HepG2 (cell line): ENCODE measurements around the gene KAT14. TPM values are rescaled to one million over a fixed set of nuclear protein-coding genes. Genes with fewer than 3 reads are reported as not detected.

Experiments
- CBX5 ChIP-seq: sonication (generic); formaldehyde crosslinking; IDR thresholded peaks from 2 replicates; pipeline ENCODE4 v1.4.0; 2020; ENCODE audit warnings: missing genetic modification reagents, borderline replicate concordance
- KLF11 ChIP-seq: IDR thresholded peaks from 2 replicates; pipeline ENCODE4 v1.6.1; 2016; ENCODE audit warnings: missing compliant biosample characterization
- NCOA2 ChIP-seq: sonication (generic); formaldehyde crosslinking; IDR thresholded peaks from 2 replicates; pipeline ENCODE4 v1.8.0; 2022; ENCODE audit warnings: inconsistent platforms
- PRMT3 ChIP-seq: sonication (generic); formaldehyde crosslinking; IDR thresholded peaks from 2 replicates; pipeline ENCODE4 v1.8.1; 2022; ENCODE audit warnings: low read depth, mild to moderate bottlenecking, moderate library complexity, missing genetic modification reagents, borderline replicate concordance
- SIX1 ChIP-seq: sonication (generic); formaldehyde crosslinking; IDR thresholded peaks from 2 replicates; pipeline ENCODE4 v1.4.0; 2020; ENCODE audit warnings: missing genetic modification reagents, borderline replicate concordance
- SYNCRIP ChIP-seq: fragments of 200-400 bp; formaldehyde crosslinking; IDR thresholded peaks from 2 replicates; pipeline ENCODE4 v1.6.1; 2018; ENCODE audit warnings: mild to moderate bottlenecking, low read depth, low read length; ENCODE audit not compliant: insufficient read depth
- ZNF550 ChIP-seq: sonication (generic); formaldehyde crosslinking; IDR thresholded peaks from 2 replicates; pipeline ENCODE4 v1.4.0; 2020; ENCODE audit warnings: mild to moderate bottlenecking, missing genetic modification reagents, borderline replicate concordance
- polyA plus RNA-seq, 8 experiments: library from polyadenylated mRNA; depleted of rRNA in 3 of 8; stranded (reverse) in 7 of 8; unstranded in 1 of 8; fragments of >200 nt; fragmentation: Illumina TruSeq in 4 of 8; extraction: Trizol in 4 of 8; gene quantifications; 2 replicates each; pipeline versions ENCODE4 v1.2.1 to v1.2.3, GENCODE V29; 2011 to 2016; ENCODE audit warnings: low read depth in 4 of 8, missing spikeins in 1 of 8, mixed read lengths in 1 of 8; ENCODE audit not compliant: insufficient read depth in 1 of 8
- total RNA-seq, 5 experiments: library from RNA; depleted of rRNA; stranded (reverse); fragments of >200 nt; fragmentation: Illumina TruSeq; extraction: Trizol; gene quantifications; 2 replicates each; pipeline ENCODE4 v1.2.3, GENCODE V29; 2016; ENCODE audit warnings: low read depth in 1 of 5
- TF ChIP-seq, protein P1 (sequence below): sonication (generic); formaldehyde crosslinking; IDR thresholded peaks from 2 replicates; pipeline ENCODE4 v1.9.0; 2021; ENCODE audit warnings: missing genetic modification reagents, borderline replicate concordance
- TF ChIP-seq, protein P2 (sequence below): sonication (generic); formaldehyde crosslinking; IDR thresholded peaks from 2 replicates; pipeline ENCODE4 v1.8.1; 2022; ENCODE audit warnings: low read depth, mild to moderate bottlenecking, missing genetic modification reagents
- TF ChIP-seq, protein P3 (sequence below): IDR thresholded peaks from 2 replicates; pipeline ENCODE4 v1.6.1; 2018; ENCODE audit warnings: missing genetic modification reagents, mild to moderate bottlenecking, missing compliant biosample characterization
- TF ChIP-seq, protein P4 (sequence below): sonication (generic); formaldehyde crosslinking; IDR thresholded peaks from 2 replicates; pipeline ENCODE4 v1.9.0; 2021; ENCODE audit warnings: mild to moderate bottlenecking, missing genetic modification reagents
- TF ChIP-seq, protein P5 (sequence below): sonication (generic); formaldehyde crosslinking; IDR thresholded peaks from 2 replicates; pipeline ENCODE4 v1.4.0; 2020; ENCODE audit warnings: mild to moderate bottlenecking, missing genetic modification reagents

KAT14 gene
- total and polyA plus RNA-seq, 2 of the 13 experiments (the other 11 are each of a cell fraction or from before 2014, with no cell fraction given): 5.1 to 15.1 TPM

DNA sequence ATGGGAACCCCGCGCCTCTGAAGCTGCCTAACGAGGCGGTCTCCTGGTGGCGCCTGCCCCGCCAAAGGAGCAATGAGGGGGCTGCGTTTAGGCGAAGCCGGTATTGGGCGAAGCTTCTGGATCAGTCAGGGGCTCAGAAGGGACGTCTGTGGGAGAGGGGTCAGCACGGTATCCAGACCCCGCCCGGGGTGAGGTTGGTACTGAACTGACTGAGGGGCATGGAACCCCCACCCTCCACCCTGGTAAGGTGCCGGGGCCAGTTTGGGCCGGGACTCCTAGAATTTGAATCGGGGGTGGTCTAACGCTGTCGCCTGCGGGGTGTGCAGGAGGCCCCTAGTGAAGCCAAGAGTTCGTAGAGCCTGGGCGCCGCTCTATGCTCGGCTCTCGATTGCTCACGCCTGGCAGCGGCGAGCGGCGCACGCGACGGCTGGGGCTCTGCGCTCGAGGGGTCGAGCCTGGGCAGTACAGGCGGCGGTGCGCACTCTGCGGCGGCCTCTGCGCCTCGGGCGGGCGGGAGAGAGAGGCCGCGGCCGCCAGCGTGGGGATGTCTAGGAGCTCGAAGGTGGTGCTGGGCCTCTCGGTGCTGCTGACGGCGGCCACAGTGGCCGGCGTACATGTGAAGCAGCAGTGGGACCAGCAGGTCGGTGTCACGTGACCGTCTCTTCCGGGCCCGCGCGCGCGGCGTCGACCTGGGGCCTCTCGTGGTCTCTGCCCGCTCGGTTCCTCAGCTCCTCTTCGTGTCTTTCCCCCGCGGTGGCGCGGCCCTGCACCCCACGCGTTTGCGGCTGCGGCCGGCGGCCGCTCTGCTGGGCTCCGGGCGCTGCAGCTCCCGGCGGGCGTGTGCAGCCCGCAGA, at the start of gene KAT14, which contains the start of gene PET117 (continued):
- TF ChIP-seq, protein P1, sequence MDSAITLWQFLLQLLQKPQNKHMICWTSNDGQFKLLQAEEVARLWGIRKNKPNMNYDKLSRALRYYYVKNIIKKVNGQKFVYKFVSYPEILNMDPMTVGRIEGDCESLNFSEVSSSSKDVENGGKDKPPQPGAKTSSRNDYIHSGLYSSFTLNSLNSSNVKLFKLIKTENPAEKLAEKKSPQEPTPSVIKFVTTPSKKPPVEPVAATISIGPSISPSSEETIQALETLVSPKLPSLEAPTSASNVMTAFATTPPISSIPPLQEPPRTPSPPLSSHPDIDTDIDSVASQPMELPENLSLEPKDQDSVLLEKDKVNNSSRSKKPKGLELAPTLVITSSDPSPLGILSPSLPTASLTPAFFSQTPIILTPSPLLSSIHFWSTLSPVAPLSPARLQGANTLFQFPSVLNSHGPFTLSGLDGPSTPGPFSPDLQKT: peak; percentile 97; the same call in 1 of the 2 replicates
- peak; percentile 57; the same call in 1 of the 2 replicates for TF ChIP-seq SIX1 (CRISPR knock-in tag)
- TF ChIP-seq, protein P2, sequence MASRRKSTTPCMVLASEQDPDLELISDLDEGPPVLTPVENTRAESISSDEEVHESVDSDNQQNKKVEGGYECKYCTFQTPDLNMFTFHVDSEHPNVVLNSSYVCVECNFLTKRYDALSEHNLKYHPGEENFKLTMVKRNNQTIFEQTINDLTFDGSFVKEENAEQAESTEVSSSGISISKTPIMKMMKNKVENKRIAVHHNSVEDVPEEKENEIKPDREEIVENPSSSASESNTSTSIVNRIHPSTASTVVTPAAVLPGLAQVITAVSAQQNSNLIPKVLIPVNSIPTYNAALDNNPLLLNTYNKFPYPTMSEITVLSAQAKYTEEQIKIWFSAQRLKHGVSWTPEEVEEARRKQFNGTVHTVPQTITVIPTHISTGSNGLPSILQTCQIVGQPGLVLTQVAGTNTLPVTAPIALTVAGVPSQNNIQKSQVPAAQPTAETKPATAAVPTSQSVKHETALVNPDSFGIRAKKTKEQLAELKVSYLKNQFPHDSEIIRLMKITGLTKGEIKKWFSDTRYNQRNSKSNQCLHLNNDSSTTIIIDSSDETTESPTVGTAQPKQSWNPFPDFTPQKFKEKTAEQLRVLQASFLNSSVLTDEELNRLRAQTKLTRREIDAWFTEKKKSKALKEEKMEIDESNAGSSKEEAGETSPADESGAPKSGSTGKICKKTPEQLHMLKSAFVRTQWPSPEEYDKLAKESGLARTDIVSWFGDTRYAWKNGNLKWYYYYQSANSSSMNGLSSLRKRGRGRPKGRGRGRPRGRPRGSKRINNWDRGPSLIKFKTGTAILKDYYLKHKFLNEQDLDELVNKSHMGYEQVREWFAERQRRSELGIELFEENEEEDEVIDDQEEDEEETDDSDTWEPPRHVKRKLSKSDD (CRISPR knock-in tag): peak; percentile 86; the same call in 1 of the 2 replicates
- no peak for TF ChIP-seq SYNCRIP
- TF ChIP-seq, protein P3, sequence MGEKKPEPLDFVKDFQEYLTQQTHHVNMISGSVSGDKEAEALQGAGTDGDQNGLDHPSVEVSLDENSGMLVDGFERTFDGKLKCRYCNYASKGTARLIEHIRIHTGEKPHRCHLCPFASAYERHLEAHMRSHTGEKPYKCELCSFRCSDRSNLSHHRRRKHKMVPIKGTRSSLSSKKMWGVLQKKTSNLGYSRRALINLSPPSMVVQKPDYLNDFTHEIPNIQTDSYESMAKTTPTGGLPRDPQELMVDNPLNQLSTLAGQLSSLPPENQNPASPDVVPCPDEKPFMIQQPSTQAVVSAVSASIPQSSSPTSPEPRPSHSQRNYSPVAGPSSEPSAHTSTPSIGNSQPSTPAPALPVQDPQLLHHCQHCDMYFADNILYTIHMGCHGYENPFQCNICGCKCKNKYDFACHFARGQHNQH (CRISPR knock-in tag): peak; percentile 99
- peak; percentile 68; the same call in 1 of the 2 replicates for TF ChIP-seq NCOA2 (CRISPR knock-in tag)
- peak; percentile 98 for TF ChIP-seq PRMT3
- TF ChIP-seq, protein P4, sequence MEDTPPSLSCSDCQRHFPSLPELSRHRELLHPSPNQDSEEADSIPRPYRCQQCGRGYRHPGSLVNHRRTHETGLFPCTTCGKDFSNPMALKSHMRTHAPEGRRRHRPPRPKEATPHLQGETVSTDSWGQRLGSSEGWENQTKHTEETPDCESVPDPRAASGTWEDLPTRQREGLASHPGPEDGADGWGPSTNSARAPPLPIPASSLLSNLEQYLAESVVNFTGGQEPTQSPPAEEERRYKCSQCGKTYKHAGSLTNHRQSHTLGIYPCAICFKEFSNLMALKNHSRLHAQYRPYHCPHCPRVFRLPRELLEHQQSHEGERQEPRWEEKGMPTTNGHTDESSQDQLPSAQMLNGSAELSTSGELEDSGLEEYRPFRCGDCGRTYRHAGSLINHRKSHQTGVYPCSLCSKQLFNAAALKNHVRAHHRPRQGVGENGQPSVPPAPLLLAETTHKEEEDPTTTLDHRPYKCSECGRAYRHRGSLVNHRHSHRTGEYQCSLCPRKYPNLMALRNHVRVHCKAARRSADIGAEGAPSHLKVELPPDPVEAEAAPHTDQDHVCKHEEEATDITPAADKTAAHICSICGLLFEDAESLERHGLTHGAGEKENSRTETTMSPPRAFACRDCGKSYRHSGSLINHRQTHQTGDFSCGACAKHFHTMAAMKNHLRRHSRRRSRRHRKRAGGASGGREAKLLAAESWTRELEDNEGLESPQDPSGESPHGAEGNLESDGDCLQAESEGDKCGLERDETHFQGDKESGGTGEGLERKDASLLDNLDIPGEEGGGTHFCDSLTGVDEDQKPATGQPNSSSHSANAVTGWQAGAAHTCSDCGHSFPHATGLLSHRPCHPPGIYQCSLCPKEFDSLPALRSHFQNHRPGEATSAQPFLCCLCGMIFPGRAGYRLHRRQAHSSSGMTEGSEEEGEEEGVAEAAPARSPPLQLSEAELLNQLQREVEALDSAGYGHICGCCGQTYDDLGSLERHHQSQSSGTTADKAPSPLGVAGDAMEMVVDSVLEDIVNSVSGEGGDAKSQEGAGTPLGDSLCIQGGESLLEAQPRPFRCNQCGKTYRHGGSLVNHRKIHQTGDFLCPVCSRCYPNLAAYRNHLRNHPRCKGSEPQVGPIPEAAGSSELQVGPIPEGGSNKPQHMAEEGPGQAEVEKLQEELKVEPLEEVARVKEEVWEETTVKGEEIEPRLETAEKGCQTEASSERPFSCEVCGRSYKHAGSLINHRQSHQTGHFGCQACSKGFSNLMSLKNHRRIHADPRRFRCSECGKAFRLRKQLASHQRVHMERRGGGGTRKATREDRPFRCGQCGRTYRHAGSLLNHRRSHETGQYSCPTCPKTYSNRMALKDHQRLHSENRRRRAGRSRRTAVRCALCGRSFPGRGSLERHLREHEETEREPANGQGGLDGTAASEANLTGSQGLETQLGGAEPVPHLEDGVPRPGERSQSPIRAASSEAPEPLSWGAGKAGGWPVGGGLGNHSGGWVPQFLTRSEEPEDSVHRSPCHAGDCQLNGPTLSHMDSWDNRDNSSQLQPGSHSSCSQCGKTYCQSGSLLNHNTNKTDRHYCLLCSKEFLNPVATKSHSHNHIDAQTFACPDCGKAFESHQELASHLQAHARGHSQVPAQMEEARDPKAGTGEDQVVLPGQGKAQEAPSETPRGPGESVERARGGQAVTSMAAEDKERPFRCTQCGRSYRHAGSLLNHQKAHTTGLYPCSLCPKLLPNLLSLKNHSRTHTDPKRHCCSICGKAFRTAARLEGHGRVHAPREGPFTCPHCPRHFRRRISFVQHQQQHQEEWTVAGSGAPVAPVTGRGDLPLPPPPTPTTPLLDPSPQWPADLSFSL: 0 out of 2 replicates have a peak, but pooled peaks have one; percentile 53
- peak; percentile 85 for TF ChIP-seq KLF11 (CRISPR knock-in tag)
- peak; percentile 94 for TF ChIP-seq CBX5 (CRISPR knock-in tag)
- TF ChIP-seq, protein P5, sequence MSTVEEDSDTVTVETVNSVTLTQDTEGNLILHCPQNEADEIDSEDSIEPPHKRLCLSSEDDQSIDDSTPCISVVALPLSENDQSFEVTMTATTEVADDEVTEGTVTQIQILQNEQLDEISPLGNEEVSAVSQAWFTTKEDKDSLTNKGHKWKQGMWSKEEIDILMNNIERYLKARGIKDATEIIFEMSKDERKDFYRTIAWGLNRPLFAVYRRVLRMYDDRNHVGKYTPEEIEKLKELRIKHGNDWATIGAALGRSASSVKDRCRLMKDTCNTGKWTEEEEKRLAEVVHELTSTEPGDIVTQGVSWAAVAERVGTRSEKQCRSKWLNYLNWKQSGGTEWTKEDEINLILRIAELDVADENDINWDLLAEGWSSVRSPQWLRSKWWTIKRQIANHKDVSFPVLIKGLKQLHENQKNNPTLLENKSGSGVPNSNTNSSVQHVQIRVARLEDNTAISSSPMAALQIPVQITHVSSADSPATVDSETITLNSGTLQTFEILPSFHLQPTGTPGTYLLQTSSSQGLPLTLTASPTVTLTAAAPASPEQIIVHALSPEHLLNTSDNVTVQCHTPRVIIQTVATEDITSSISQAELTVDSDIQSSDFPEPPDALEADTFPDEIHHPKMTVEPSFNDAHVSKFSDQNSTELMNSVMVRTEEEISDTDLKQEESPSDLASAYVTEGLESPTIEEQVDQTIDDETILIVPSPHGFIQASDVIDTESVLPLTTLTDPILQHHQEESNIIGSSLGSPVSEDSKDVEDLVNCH (CRISPR knock-in tag): no peak
- peak; percentile 92 for TF ChIP-seq ZNF550
